ENCODE results near the gene GALR2.

- TF ChIP-seq CTCF (IDR thresholded peaks at IDR 0.05; ENCODE audit: insufficient read depth, low read depth, low read length): no peak
- no peak for TF ChIP-seq EZH2 (IDR thresholded peaks at IDR 0.05; ENCODE audit: insufficient read depth, low read length)
Observed at GRCh38 chr17:76040376-76040775, 34.2 kb upstream of the GALR2 start.
